PFSK-1 (cell line): ENCODE results near the gene IL4R.

Source experiments
- POLR2AphosphoS5 ChIP-seq: IDR thresholded peaks from 2 replicates; pipeline ENCODE4 v1.6.1; 2012; ENCODE audit warnings: low read depth, mild to moderate bottlenecking, control low read depth, low read length, moderate library complexity
- TAF1 ChIP-seq: IDR thresholded peaks from 2 replicates; pipeline ENCODE4 v1.6.1; 2012; ENCODE audit warnings: low read length, control low read depth, borderline replicate concordance; ENCODE audit not compliant: insufficient read depth
- TF ChIP-seq, protein P1 (sequence below), 2 experiments: IDR thresholded peaks; 2 replicates each; pipeline versions ENCODE4 v1.6.1 to v1.8.0; 2011 to 2012; ENCODE audit warnings: low read depth in 2 of 2, low read length in 2 of 2, control low read depth in 1 of 2, inconsistent platforms in 1 of 2, mild to moderate bottlenecking in 1 of 2, moderate library complexity in 1 of 2; ENCODE audit not compliant: insufficient read depth in 1 of 2

DNA sequence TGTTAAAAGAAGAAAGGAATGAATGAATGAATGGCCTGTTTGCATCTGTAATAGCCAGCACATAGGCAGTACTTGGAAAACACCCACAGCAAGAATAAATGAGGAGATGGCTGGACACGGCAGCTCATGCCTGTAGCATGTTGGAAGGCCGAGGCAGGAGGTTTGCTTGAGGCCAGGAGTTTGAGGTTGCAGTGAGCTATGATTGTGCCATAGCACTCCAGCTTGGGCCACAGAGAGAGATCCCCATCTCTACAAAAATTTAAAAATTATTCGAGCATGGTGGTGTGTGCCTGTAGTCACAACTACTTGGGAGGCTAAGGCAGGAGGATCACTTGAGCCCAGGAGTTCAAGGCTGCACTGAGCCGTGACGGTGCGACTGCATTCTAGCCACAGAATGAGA lies 12.5 kb downstream of the IL4R start:
- no peak for TF ChIP-seq POLR2AphosphoS5
- TF ChIP-seq, protein P1, sequence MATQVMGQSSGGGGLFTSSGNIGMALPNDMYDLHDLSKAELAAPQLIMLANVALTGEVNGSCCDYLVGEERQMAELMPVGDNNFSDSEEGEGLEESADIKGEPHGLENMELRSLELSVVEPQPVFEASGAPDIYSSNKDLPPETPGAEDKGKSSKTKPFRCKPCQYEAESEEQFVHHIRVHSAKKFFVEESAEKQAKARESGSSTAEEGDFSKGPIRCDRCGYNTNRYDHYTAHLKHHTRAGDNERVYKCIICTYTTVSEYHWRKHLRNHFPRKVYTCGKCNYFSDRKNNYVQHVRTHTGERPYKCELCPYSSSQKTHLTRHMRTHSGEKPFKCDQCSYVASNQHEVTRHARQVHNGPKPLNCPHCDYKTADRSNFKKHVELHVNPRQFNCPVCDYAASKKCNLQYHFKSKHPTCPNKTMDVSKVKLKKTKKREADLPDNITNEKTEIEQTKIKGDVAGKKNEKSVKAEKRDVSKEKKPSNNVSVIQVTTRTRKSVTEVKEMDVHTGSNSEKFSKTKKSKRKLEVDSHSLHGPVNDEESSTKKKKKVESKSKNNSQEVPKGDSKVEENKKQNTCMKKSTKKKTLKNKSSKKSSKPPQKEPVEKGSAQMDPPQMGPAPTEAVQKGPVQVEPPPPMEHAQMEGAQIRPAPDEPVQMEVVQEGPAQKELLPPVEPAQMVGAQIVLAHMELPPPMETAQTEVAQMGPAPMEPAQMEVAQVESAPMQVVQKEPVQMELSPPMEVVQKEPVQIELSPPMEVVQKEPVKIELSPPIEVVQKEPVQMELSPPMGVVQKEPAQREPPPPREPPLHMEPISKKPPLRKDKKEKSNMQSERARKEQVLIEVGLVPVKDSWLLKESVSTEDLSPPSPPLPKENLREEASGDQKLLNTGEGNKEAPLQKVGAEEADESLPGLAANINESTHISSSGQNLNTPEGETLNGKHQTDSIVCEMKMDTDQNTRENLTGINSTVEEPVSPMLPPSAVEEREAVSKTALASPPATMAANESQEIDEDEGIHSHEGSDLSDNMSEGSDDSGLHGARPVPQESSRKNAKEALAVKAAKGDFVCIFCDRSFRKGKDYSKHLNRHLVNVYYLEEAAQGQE (IDR thresholded peaks at IDR 0.05; ENCODE audit: insufficient read depth in 1 of 2, low read depth in 2 of 2, low read length in 2 of 2): no peak
- no peak for TF ChIP-seq TAF1
